Measurements from ENCODE around the gene FOXRED2.

DNA sequence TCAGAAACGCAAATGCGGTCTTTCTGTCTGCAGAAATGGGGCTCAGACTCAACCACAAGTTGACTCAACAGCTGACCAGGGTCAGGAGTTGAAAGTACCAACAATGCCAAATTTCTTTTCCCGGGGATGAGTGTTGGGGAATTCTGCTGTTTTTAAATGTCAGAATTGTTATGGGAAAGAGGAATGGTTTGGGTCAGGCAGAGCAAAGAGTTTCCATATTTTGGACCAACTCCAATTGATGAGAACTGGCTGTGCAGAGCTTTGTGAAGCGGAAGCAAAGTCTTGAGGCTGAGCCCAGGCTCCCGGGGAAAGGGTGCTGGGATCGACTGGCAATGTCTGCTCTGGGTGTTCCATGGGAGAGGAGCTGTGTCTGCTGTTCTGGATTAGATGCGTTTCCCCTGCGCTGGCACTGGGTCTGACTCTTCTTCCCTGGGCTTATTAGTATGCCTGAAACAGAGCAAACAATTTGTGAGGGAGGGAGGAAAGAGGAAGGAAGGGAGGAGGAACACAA, 61.6 kb downstream of the FOXRED2 start:
- TF ChIP-seq, protein P1, sequence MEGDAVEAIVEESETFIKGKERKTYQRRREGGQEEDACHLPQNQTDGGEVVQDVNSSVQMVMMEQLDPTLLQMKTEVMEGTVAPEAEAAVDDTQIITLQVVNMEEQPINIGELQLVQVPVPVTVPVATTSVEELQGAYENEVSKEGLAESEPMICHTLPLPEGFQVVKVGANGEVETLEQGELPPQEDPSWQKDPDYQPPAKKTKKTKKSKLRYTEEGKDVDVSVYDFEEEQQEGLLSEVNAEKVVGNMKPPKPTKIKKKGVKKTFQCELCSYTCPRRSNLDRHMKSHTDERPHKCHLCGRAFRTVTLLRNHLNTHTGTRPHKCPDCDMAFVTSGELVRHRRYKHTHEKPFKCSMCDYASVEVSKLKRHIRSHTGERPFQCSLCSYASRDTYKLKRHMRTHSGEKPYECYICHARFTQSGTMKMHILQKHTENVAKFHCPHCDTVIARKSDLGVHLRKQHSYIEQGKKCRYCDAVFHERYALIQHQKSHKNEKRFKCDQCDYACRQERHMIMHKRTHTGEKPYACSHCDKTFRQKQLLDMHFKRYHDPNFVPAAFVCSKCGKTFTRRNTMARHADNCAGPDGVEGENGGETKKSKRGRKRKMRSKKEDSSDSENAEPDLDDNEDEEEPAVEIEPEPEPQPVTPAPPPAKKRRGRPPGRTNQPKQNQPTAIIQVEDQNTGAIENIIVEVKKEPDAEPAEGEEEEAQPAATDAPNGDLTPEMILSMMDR (IDR thresholded peaks at IDR 0.05), result no peak
- no peak for TF ChIP-seq POLR2A (IDR thresholded peaks at IDR 0.05)
- TF ChIP-seq POLR2AphosphoS5 (IDR thresholded peaks at IDR 0.05), result peak in 1 of 2 donors; percentile 35
- TF ChIP-seq EP300 (IDR thresholded peaks at IDR 0.05), result no peak
